HG03378 (cell line): ENCODE measurements around the gene RPS24.
A peak's percentile ranks its signal among the peaks of the same experiment; 100 is the strongest.
"Not testable (repeated sequence)": the region's sequence is repeated elsewhere in the genome, so short reads cannot be mapped to it uniquely, and the experiment has no call there.

Experiments
- ATAC-seq: cut with Tn5 transposase; IDR thresholded peaks from one replicate; pipeline ENCODE4 v1.9.1; 2021; ENCODE audit warnings: mild to moderate bottlenecking, moderate library complexity; ENCODE audit not compliant: unreplicated experiment

The RPS24 gene

DNA sequence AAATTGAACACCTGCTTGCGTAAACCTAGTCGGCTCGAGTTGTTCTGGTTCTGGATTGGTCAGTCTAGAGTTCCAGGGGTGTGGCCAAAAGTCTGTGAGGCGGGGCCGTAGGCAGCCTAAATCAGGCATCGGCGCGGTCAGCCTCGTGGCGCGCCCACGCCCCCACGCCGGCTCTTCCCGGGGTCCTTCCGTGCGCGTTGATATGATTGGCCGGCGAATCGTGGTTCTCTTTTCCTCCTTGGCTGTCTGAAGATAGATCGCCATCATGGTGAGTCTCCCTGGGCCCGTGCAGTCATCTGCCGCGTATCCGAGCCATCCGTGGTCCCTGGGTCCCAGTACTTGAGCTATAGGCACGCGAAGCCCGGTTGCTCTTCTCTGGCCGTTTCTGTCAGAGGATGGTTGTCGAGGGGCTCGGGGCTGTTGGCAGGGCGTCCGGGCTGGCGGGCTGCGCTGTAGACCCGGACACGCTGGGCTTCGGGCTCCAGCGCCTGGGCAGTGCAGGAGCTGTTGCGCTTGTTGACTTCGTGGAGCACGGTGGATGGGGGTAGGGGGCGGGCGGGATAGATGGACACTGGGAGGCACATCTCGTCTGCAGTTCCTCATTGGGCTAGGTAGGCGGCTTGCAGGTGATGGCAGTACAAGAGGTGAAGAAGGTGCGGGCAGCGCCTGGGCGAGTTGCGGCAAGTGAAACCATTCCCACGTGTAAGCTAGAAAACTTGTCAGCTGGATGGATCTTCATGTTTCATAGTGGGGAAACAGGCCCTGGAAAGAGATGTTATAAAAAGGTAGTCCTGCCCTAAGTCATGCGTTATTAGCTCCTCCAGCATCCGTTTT, at the start of gene RPS24:
Gene RPS24 (plus strand): TSS at position 227 of the 834 bp plus-strand sequence. CDS start 39 bp downstream, at position 266.
- peak; percentile 78 for ATAC-seq

DNA sequence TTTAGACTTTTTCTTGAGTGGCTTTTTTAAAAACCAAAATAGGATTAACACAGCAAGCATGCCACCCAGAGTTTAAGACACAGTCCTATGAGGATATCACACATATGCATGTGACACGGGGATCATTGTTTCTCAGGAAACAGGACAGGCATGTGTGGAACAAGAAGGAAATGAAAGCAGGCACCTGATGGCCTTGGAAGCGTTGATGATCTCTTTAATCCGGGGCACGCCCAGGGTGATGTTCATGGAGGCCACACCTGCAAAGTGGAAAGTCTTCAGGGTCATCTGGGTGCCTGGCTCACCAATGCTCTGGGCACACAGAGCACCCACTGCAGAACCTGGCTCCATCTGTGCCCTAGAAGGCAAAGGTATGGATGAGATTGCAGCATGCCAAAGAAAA, 48.7 kb upstream of the RPS24 start:
- no peak for ATAC-seq

DNA sequence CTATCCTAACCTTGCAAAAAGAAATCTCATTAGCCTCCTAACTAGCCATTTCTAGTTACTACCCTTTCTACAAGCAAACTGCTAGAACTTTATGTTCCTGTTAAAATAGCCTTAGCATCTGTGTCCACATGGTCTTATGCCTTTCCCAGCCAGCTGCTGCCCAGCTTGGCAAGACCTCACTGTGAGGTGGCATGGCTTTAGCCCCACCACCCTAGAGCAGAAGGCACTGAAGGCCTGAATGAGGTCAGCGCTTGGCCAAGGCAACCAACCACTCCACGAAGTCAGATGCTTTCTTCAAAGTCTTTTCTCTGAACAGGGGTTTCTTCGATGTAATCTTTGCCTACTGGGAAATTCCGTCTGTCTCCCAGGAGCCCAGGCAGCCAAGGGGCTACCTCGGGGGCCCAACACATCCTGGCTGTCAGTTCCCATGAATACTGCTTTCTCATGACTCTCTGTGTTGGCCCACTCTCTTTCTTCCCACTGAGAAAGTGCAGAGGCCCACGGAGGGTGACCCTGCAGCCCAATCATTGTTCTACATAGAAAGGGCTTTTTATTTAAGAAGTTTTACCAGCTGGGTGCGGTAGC, 45.9 kb upstream of the RPS24 start:
- ATAC-seq: no peak

DNA sequence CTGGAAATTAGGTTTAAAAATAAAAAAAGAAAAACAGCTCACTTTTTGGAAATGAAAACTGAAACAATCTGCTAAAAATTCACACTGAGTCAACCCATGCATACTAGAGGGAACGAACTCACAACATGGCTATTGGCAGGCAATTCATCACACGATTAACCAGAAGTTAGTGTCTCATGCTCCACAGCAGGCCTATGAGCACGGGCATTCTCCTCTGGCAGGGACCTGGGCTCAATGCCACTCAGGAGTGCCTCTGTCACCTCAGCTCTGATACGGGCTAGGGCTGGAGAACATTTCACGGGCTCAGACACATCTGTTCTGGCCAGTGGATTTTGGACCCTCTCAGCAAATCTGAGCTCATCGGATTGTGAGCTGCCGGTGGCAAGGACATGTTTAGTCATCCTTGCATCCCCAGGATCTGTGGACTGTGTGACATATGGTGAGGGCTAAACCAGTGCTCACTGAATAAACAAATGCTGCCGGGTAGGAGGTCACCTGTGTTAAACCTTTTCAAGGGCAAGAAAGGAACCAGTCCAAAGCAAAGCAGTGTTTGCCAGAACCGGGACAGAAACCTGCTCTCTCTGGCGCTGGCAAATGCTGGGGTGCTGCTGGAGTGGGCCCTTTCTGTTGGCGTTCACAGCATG, 44.5 kb upstream of the RPS24 start:
- ATAC-seq: no peak

DNA sequence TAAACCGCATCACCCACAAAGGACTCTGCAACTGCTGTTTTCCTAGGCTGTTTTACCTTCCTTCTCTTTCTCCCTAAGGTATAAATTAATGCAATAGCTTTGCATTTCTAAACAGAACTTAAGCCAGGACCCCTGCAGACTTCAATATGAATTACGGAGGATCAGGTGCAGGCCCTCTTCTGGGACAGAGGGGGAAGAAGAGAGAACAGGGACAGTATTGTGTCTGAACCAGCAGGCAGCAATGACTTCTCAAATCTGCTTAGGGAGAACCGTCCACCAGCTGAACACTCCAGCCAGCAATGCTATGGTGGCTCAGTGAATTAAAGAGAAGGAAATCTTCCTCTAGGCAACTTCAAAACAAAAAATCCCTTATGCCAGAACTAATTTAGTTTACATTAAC, 40.0 kb upstream of the RPS24 start:
- no peak for ATAC-seq

DNA sequence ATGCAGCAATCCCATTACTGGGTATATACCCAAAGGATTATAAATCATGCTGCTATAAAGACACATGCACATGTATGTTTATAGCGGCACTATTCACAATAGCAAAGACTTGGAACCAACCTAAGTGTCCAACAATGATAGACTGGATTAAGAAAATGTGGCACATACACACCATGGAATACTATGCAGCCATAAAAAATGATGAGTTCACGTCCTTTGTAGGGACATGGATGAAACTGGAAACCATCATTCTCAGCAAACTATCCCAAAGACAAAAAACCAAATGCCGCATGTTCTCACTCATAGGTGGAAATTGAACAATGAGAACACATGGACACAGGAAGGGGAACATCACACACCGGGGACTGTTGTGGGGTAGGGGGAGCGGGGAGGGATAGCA, 34.9 kb upstream of the RPS24 start:
- ATAC-seq: not testable (repeated sequence)

DNA sequence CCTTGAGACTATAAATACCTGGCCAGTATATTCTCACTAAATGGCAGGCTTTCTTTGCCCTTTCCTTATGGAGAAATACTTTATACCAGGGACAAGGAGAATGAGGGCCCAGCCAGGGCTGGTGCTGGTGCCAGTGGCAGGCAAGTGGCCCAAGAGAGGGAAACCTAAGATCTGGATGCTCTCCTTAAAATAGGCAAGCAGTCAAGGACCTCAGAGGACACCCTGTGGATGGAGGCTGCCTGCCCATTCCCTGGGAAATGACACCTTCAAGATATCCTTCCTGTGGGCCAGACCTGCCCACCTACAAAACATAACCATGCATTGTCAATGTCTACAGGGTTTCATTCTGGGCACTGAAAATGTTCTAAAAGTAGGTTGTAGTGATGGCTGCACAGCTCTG, 33.5 kb upstream of the RPS24 start:
- no peak for ATAC-seq

DNA sequence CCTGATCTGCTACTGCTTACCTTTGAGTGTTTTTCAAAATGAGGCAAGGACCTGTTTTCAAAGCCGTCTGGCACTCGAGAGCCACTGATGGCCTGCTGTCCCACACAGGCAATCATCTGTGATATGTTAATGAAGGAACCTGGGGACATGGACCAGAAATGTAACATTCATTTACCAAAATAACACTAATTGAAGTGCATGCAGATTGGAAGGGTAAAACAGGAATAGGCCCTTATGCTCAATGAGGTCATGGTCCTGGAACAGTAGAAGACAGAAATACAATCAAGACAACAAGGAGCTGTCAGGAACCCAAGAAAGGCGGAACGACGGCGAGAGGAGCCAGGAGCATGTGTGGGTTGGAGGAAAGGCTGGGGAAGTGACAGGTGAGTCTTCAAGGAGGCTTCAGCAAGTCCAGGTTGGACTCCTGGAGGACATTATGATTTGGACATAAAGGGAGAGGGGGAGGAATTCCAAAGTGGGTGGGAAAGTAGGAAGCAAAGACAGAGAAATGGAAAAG, 32.6 kb upstream of the RPS24 start:
- no peak for ATAC-seq

DNA sequence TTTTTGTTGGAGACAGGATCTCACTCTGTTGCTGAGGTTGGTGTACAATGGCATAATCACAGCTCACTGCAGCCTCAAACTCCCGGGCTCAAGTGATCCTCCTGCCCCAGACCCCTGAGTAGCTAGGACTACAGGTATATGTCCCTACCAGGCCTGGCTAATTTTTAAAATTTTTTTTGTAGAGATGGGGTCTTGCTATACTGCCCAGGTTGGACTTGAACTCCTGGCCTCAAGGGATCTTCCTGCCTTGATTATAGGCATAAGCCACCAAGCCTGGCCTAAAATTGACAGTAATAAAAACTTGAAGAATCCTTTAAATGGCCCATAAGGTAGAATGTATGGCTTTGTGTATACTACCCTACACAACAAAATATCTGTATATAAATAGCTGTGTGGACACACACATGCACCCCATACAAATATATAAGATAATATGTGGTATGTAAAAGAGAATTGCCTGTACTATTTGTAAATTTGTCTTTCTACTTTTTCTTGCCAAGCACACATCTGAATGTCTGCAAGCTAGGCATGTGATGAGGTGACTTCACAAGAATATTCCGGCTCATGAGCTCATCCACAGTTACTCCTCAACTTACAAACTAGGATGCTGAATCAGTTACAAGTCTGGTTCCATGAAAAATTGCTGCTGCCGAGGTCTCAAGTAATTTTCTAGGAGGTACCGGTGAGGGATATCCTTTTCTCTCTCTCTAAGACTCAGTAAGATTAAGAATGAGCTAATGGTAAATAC, 30.9 kb upstream of the RPS24 start:
- ATAC-seq: no peak

DNA sequence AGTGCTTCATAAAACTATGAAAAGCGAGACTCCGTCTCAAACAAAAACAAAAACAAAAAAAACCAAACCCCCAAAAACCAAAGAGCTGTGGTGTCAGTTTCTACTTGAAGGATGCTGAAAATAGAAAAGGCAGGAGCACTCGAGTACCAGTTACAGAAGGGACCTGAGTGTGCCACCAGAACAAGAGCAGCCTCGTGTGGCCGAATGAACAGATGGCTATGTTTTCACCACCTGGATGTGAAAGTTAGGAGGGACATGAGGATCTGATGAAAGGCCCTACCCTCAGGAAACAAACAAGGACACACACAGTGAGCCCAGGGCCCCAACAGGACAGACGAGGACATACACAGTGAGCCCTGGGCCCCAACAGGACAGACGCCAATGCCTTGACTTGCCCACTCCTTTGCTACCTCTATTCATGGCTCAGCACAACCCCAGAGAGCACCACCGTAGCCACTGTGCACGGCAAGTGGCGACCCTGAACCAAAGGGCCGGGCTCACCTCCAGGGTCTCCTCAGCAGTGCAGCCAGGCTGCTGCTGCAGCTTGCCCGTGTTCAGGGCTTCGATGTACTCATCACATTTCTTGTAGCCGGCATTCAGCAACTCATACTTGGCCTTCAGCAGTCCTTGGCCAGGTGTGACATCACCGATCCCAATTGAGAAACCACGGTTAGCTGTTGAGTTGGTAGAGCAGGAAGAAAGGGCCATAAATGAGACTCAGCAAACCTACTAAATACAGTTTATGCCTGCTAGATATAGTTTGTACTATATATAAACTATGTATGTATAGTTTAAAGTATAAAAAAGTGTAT, 29.2 kb upstream of the RPS24 start:
- ATAC-seq: no peak

DNA sequence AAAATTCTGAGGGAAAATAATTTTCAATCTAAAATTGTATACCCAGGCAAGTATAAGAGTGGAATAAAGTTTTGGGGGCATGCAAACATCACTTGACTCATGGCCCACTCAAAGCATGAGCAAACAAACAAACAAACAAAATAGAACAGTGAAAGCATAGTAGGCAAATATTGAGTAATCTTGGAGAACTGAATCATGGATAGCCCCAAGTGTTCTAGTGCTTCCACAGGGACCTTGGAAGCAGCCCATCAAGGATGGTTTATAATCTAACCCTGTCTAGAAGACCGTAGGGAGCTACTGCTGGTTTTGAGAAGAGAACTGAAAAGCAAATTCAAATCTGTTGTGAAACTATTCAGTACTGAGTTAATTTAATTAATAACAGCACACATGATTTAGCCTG, 26.5 kb upstream of the RPS24 start:
- ATAC-seq: no peak

DNA sequence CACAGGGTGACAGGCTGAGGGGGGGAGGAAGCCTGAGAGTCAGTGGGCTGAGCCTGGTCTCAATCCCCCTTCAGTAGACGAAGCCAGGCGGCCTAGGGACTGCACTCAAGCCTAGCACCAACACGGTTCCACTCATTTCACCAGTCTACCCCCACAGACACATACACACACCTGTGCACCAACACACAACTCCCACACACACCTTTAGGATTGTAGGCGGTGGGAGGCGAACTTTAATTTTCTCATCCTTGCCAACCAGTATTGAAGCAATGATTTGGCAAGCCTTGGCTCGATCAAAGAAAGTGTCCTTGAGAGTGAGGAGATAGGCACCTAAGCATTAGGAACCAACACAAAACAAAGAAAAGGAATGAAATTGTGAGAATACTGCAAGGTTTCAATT, 24.0 kb upstream of the RPS24 start:
- no peak for ATAC-seq

DNA sequence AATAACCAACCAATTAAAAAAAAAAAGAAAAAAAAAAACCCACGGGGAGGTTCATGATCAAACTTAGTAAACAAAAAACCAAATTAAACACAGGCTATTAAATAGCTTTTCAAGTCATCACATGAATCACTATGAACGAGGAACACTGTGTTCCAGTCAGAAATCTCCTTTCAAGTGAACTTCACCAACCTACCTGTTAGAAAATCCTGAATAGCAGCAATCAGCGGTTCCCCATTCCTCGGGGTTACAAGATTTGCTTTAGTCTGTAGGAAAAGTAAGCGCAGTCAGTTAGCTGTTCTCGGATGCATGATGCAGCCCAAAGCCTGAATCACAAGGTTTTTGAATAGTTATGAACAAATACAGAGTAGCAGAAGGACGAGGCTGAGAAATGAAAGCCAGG, 23.4 kb upstream of the RPS24 start:
- ATAC-seq: no peak

DNA sequence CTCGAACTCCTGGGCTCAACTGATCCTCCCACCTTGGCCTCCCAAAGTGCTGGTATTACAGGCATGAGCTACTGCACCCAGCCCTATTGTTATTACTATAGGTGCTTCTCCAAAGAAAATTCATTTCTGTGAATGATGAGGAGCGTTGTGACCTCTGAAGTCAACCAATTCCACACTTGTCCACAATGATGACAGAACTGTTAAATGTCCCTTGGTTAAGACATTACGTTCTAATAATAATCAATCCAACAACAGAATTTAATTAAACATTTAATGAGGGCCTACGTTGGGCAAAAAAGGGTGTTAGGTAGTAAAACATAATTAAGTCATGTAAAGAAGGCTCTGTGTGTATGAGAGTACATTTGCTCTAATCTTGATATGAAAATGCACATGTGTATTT, 22.6 kb upstream of the RPS24 start:
- ATAC-seq: no peak

DNA sequence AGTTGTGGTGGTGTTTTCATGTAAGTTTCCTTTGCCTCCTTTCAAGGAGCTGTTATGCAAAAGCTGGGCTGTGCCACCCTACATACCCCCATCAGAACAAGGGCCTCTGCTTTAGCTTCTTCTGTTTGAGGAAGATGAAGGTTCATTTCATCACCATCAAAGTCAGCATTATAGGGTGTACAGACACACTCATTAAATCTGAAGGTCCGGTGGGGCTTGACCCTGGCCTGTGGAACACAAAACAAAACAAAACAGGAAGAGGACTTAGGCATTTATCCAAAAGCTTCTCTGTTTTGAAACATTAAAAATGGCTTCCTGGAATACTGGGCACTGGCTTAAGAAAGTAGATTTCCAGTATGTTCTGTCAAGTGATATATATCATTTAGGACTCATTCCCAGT, 20.1 kb upstream of the RPS24 start:
- ATAC-seq: no peak

DNA sequence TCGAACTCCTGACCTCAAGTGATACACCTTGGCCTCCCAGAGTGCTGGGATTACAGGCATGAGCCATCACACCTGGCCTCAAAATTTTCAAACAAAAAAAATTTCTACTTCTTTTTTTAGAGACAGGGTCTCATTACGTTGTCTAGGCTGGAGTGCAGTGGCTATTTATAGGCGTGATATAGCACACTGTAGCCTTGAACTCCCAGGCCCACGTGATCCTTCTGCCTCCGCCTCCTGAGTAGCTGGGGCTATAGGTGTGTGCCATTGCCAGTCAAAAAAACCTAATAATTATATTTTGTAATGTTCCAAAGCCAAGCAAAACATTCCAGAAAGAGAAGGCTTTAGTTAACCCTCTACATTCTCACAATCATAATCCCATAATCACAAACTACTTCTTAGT, 18.1 kb upstream of the RPS24 start:
- ATAC-seq: no peak

DNA sequence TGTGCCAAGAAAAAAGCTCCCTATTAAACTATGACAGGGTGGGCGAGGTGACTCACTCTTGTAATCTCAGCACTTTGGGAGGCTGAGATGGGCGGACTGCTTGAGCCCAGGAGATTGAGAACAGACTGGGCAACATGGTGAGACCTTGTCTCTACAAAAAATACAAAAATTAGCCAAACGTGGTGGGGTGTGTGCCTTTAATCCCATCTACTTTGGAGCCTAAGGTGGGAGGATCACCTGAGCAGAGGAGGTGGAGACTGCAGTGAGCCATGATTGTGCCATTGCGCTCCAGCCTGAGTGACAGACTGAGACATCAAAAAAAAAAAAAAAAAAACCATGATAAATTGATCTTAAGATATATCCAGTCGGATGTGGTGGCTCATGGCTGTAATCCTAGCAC, 15.8 kb upstream of the RPS24 start:
- ATAC-seq: no peak

DNA sequence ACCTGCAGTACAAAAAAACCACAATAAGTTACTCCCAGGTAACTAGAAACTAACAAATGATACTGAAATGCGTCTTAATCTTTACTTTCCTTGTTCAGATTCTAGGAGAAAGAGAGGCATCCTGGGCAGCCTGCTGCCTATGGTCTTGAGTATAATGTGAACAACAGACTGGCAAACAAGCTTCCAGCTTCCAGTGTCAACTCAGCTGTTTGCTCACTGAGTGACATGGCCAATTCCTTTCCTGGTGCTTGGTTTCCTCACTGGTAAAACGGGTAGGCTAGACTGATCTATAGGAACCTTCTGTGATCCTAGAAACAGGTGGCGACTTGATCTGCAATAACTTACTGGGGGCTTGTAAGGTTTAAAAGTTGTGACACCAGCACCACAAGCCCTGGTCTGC, 14.4 kb upstream of the RPS24 start:
- no peak for ATAC-seq

DNA sequence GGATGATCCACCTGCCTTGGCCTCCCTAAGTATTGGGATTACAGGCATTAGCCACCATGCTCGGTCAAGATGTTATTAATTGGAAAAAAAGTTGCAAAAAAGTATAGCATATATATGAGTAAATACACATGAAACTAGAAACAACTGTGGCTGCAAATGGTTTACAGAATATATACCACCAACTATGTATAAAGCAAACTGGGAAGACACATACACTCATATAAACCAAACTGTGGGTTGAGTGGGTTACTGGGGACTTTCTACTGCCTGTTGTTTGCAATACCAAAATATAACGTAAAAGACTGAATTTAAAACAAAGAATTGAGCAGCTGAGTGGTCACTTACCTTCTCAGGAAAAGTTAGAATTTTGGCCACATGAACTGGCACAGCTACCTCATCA, 12.5 kb upstream of the RPS24 start:
- no peak for ATAC-seq

DNA sequence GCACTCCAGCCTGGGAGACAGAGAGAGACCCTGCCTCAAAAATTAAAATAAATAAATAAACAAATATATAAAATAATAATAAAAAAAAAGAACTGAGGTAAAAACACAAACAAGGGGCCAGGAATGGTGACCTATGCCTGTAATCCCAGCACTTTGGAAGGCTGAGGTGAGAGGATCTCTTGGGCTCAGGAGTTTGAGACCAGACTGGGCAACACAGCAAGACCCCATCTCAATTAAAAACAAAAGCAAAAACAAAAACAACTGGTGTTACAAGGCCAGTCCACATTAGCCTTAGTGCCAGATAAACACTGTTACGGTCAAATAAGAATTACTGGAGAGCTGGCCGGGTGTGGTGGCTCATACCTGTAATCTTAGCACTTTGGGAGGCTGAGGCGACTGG, 9.9 kb upstream of the RPS24 start:
- ATAC-seq: no peak
